NCI-H2171 treated with DMSO at 0.1 percent for 48 hours (cell line): ENCODE data around the gene PSMB2.
A peak's percentile ranks its signal among the peaks of the same experiment; 100 is the strongest.

Source experiments
- DNase-seq: peaks from one replicate; lab custom pipeline; 2025; lab: John Stamatoyannopoulos, UW

Gene PSMB2

DNA sequence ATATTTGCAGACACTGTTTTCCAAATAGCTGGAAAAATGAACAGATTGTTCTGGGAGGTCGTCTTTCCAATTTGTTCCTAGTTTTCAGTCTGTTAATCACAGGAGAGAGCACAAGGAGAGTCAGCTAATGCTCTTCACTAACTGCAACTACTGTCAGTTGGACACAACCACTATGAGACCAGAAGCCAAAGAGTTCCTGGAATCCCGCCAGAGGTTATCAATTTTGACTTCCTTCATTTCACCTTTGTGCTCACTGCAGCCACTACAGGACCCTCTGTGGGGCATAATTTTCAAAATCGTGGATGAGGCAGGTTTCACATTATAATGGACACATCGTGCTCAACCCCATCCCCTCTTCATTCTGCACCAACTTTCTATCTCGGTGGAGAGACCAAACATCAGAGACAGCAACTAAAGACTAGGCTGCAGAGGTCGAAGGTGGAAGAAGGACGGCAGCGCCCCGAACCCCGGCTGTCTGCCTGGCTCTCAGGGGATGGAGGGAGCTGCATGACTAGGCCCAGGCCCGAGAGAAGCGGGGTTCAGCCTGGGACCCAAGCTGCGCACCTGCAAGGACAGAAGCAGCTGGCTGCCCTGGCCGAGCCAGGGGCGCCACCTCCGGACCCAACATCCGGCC, 84.7 kb downstream of the PSMB2 start:
- peak; percentile 58 for DNase-seq

DNA sequence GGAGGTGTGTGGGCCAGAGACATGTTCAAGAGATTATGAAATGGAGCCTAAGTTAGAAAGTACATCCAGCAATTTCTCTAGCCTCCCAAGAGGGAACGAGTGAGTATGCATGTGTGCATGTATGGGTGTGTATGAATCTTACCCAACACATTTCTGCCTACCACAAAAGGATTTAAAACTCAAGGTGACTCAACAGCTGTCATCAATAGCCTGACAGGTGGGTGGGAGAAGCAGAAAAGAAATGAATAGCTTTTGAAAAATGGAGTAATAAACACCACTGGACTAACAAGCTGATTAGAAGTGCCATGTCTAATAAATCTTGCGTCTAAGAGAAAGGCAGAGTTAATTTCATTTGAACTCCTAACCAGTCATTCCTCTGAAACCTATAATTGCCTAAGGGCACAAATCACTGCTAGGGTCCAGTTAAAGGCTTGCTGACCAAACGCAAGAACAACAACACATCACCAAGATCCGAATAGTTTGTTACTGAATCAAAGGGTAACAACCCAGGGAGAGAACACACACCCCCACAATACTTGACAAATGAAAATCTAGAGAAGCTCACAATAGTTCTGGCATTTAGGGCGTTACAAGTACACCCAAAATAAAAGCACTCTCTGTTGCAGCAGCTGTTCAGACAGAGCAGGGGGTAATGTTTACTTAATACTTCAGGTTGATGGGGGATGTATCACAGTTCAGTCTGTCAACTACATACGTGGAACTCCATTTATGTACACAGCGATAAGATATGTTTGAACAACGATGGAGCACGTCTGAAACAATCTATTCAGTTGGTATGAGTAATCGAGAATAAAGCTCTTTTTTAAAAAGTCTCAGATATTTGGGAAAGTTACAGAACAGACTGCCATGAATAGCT, 85.5 kb downstream of the PSMB2 start:
- peak; percentile 82 for DNase-seq

DNA sequence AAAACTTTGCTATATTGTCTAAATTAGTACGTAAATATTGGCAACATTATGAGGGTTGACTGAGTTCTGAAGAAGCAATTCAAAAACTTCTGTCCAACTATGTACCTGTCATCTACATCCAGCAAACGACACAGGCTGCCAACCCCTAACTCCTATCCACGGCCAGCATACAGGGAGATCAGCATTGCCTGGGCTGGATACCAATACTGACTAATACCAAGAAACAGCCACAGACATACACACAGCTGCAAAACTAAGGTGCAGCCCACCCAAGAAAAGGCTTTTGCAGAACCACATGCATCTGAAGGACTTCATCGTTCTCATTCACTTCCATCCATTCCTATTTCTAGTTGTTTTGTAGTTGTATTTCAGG, 86.1 kb downstream of the PSMB2 start:
- no peak for DNase-seq

DNA sequence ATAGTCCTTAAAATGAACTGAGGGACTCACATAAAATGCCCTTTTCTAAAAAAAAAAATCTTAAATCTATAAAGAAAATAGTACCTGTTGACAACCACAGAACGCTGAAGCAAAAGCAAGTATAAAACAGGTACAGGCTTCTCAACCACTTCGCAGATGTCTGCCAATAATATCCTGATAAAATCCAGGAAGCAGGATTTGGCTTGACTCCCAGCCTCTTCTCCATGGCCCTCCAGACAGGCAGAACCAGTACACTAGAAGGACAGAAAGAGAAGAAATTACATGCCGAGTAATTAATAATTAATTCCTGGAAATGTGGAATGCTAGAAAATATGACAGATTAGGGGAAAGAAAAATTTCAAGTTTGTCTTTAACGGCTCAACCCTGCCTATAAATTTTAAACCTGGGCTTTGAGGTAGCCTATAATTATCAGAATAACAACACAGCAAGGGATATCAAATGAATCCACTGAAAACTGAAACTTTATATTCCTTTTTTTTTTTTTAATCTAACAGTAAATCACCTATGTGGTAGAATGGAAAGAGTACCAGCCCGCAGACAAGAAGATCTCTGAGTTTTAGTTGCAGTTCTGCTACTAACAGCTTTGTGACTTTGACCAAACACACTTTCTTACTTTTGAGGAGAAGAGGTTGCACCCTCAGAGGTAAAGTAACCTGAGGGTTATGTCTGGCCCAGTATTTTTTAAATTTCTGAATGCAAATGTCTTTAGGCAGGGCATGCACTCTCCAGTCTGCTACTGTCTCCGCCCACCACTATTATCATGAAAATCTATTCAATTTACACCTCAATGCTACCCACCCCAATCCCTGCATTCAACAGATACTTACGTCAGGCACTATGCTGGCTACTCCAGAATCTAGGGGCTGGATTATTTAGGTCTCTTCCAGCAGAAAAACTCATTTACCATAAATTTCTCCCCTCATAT, 86.8 kb downstream of the PSMB2 start:
- DNase-seq = peak; percentile 48

DNA sequence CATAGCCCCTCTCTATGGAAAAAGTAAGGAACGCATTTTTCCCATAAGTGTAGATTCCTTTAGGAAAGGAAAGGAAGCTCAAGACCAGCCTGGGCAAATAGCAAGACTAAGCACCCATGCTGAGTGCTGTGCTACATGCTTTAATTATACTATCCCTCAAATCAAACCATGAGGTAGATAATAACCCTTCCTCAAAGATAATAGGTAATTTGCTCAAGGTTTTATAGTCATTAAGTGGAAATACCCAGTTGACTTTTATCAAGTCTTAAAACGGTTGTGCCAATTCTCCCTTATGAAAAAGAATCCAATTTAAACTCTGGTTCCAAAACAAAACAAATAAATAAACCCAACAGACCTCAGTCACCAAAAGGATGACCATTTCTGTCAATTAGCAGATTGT, 87.5 kb downstream of the PSMB2 start:
- no peak for DNase-seq
